Right ventricle myocardium superior (tissue), 1 donor: ENCODE measurements around the gene CENPU. TPM values are rescaled to one million over a fixed set of nuclear protein-coding genes. Genes with fewer than 3 reads are reported as not detected.
"Not testable (repeated sequence)": the region's sequence is repeated elsewhere in the genome, so short reads cannot be mapped to it uniquely, and the experiment has no call there.

ENCODE experiments used
- ATAC-seq: fragments of 200-7000 bp; cut with Tn5 transposase; one replicate; pipeline ENCODE4 v1.9.1; 2020; ENCODE audit warnings: mild to moderate bottlenecking; ENCODE audit not compliant: poor library complexity
- DNase-seq: peaks from one replicate; pipeline ENCODE4 v3.0.0-alpha.2; 2020
- intact Hi-C: fragments of 100-400 bp; cut with DNase I; formaldehyde crosslinking; loops from one replicate; pipeline ENCODE4 v1.11.2; 2022
- total RNA-seq: library from RNA; stranded (reverse); fragmentation: NEBNext Ultra II Directional; extraction: Animal tissue kit (Norgen Biotek cat#: 25700); gene quantifications from one replicate; pipeline ENCODE4 v1.2.1, GENCODE V29; 2021
- donor health status: DM: no; HTN: yes; CAD: no; lungs with severe emphysema.

CENPU gene
- total RNA-seq, 1 donor from 2014 or later, result 1.7 TPM

GRCh38 chr4:184675821-184676492, 57.9 kb downstream of the CENPU start:
- intact Hi-C loops, result no loop called here
- DNase-seq (no peak), ATAC-seq (no peak)

DNA sequence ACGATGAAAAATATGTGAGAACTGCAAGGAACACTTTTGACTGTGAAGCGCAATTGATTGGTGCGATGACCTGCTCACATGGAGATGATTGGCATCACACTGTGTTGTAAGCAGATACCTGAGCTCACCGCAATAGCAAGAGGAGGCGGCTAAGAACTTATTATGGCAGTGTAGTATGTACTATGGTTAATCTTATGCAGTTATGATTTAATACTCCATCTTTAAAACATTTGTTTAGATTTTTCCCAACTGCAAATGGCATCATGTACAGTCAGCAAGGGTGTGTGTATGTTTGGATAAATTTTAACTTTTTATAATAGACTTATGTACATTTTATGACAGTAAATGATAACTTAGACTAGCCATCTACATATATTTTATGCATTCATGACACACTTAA, 58.9 kb downstream of the CENPU start:
- intact Hi-C loops, result no loop called here
- ATAC-seq (no peak), DNase-seq (no peak)

DNA sequence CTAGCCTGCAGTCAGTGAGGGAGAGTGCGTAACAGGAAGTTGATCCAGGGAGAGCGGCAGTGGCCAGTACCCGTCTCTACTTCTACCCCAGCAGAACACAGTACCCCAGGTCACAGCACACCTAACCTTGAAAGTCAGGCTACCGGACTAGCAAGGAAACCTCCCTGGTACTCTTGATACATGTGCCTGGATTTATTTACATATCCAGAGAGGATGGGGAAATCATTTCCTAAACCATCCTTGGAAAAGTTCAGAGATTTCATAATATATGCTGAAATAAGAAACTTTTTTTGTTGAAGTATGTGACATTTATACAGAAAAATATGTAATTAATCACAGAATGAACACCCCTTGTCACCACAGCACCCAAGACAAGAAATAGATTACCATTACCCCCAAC, 59.9 kb downstream of the CENPU start:
- DNase-seq, result no peak
- ATAC-seq, result no peak
- intact Hi-C loops, result no loop called here

- intact Hi-C loops, result no loop called here
- no peak for DNase-seq
- ATAC-seq, result no peak
These were observed 61.2 kb downstream of the CENPU start for GRCh38 chr4:184672741-184673140.

DNA sequence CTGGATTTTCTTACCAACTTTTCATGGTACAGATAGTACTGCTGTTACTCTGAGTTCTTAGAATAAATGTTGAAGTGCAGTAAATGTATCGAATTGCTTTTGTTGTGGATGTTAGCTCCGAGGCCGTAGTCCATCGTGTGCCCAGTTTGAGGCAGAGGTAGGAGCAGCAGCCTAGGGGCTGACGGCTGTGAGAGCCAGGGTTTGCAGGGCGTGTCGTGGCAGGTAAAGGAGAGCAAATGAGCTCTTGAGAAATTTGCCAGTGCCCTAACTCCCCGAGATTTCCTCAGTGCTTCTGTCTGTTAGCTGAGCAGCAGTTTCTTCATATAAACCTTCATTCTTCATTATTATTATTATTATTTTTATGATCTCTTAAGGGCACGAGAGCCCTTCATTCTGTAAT, 62.8 kb downstream of the CENPU start:
- no peak for ATAC-seq
- no peak for DNase-seq
- intact Hi-C loops, result no loop called here

- ATAC-seq (no peak), DNase-seq (no peak)
- intact Hi-C loops, result no loop called here
These were observed 64.6 kb downstream of the CENPU start for GRCh38 chr4:184669251-184669650.

DNA sequence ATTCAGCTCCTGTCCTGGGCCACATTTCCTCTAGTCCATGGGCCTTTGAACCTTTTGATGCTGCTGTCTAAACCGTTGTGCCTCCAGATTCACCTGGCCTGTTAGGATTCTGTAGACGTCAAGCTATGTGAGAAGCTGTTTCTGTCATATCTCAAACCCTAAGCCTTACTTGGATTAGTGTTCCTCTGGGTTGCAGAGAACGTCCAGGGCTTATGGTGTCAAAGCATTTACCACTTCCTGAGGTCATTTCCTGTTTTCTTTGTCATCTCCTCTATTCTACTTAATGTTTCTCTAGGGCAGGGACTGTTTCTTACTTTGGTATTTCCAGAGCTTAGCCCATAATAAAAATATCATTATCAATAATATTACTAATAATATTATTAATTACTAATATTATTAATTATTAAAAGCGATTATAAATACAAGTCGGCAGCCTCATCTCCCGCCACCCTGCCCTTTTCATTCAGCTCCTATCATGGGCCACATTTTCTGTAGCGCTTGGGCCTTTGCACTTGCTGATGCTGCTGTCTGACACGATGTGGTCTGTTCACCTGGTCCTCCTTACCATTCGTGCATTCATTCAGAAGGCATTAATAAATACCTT, 65.3 kb downstream of the CENPU start:
- no peak for ATAC-seq
- intact Hi-C loops, result no loop called here
- DNase-seq, result no peak

GRCh38 chr4:184668096-184668495, 65.8 kb downstream of the CENPU start:
- intact Hi-C loops, result no loop called here
- ATAC-seq, result no peak
- no peak for DNase-seq

- intact Hi-C loops, result no loop called here
- no peak for ATAC-seq
These were observed 67.2 kb downstream of the CENPU start for GRCh38 chr4:184666670-184667069.

DNA sequence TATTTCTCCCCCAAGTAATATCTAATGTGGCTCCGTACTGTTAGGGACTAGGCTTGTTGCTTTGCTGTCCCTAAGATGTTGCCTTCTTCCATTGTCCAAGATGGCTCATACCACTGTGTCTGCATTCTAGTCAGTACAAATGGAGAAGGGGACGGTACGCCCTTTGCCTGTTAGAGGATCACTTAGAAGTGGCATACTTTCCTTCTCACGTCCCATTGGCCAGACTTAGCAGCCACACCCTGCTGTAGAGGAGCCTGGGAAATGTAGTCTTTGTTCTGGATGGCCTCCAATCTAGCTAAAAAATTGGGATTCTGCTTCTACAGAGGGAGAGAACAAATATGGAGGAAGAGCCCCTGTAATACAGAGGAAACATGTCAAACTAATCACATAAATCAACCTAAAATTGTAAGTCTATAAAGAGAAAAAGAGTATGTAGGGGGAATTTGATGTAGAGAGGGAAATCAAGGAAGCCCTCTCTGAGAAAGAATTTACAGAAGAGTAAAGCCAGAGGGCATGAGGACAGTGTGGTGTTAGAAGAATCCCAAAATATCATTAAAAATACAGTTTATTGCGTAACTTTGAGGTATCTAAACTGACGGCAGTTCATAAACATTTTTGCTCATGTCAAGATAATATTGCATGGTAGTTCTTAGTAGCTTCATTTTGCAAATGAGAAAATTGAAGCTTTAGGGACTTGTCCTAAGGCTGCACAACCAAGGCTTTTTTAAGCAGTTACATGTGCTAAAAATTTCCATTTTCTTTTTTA, 69.3 kb downstream of the CENPU start:
- DNase-seq, result no peak
- peak; percentile 60 for ATAC-seq
- intact Hi-C loops, result no loop called here

More at GRCh38 chr4:184666670-184667069, 67.2 kb downstream of the CENPU start:
- no peak for DNase-seq

DNA sequence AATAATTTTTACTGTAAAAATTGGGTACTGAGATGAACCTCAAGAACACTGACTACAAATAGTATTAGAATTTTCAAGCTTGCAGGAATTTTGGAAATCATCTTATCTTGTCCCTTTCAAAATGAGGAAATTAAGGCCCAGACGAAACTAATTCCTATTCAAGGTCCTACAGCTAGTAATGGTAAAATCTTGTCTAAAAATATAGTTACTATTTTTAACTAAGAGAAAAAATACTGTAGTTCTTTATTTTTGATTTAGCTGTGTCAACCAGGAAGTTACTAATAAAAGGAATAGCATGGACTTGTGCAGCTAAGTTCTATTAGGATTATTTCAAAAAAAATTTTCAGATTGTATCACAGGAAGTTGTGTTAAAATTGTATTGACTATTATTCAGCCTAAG, 71.7 kb downstream of the CENPU start:
- no peak for ATAC-seq
- DNase-seq, result no peak
- intact Hi-C loops, result no loop called here

GRCh38 chr4:184660978-184661377, 72.9 kb downstream of the CENPU start:
- ATAC-seq, result no peak
- no peak for DNase-seq
- intact Hi-C loops, result no loop called here

DNA sequence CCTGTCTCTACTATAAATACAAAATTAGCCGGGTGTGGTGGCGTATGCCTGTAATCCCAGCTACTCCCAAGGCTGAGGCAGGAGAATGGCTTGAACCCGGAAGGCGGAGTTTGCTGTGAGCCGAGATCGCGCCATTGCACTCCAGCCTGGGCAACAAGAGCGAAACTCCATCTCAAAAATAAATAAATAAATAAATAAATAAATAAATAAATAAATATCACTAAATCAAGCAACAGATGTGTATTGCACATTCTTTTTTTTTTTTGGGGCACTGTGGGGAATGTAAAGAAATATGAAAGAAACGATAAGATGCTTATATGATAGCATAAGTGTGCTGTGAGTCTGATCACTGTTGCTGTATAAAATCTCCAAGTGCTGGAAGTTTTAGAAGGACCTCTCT, 76.1 kb downstream of the CENPU start:
- ATAC-seq, DNase-seq, intact Hi-C loops: not testable (repeated sequence)

DNA sequence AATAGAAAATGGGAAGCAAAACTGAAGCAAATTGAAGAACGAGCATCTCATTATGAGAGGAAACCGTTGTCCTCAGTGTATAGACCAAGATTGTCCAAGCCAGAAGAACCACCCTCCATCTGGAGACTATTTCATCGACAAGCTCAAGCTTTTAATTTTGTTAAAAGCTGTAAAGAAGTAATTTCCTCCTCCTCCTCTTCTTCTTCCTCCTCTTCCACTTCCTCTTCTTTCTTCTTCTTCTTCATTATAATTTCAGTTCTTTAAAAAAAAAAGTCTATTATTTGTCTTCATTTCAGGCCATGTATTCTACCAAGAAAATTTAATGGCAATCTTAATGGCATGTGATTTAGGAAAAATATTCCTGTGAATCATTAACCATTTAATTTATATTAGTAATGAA, 76.8 kb downstream of the CENPU start:
- no peak for ATAC-seq
- intact Hi-C loops, result no loop called here
- no peak for DNase-seq

DNA sequence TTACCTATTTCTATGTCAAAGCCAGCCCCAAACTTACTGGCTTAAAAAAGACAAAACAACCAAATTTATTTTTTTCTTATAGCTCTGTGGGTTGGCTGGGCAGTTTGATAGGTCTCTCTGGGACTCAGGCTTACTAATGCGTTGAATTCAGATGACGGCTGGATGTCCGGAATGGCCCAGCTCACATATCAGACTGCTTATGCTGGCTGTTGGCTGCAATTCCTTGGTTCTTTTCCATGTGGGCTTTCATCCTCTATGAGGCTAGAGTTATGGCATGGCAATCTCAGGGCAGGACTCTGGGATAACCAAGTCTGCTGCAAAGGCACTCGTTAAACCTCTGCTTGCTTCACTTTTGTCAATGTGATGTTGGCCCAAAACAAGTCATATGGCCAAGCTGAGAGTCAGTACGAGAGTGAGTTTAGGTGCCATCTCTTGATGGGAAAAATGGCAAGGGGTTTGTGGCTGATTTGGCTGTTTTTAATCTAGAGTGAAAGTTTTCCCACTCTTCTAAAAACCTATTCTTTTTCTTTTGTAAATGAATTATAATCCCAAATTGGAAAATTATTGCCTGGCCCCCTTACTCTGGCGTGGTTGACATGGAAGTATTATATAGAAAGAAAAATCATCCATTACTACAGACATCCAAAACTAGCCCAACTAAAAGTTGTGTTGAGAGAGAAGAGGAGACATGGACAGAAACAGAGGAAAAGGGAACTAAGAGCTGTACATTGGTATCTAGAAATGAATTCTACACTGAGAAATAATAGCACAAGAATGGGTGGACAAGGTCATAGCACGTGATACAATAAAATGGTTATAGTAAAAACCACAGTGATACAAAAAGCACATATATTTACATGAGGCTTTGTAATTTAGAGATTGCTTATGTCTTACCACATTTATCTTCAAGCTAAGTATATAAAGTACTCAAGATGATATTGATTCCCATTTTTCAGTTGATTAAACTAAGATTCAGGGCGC, 77.7 kb downstream of the CENPU start:
- ATAC-seq (peak; percentile 90), DNase-seq (no peak)
- intact Hi-C loops, result no loop called here

DNA sequence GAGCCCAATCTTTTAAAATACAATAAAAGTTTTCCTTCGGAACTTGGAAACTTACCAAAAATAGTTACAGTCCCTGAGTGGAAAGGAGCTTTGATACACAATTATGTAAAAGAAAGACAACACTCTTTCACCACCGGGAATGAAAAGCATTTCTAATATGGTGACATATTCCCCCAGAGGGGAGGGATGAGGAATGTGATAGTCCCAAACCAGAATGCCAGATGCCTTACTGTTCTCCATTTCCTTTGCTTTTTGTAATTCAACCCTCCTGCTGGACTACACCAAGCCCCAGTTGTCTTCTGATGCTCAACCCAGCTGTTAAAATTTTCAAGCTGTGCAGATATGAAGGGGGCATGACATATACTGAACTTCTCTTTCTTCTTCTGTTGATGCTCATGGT, 80.2 kb downstream of the CENPU start:
- no peak for DNase-seq
- no peak for ATAC-seq
- intact Hi-C loops, result no loop called here

DNA sequence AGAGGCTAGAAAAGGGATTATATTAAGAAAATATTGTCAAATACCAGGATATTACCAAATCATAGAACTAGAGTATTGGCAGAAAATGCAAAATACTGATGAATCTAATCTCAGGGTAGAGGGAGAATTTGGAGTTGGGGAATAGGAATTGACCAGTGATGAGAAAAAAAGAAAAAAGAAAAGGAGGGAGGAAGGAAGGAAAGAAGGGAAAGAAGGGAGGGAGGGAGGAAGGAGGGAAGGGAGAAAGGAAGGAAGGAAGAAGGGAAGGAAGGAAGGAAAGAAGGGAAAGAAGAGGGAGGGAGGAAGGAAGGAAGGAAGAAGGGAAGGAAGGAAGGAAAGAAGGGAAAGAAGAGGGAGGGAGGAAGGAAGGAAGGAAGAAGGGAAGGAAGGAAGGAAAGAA, 81.2 kb downstream of the CENPU start:
- DNase-seq, ATAC-seq, intact Hi-C loops: not testable (repeated sequence)

DNA sequence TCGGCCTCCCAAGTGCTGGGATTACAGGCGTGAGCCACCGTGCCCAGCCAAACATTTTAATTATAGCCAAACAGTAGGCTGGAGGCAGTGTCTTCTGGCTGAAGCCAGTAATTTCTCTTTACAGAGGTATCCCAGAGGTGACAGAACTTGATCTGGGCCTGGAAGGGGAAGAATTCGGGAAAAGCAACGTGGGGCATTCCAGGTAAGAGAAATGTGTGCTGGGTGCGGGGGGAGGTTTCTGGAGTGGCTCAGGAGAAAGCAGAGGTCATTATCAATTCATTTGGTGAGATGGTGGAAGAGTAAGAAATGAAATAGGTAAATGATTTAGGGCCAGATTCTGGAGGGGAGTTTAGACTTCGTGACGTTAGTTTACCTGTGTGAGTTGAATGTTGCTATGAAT, 82.0 kb downstream of the CENPU start:
- intact Hi-C loops, result no loop called here
- no peak for DNase-seq
- ATAC-seq, result no peak
